GM12878 (cell line): Measurements from ENCODE around the gene GNA14. TPM values are rescaled to one million over a fixed set of nuclear protein-coding genes. Genes with fewer than 3 reads are reported as not detected.

Source experiments
- ATAC-seq: fragments of 200-7000 bp; cut with Tn5 transposase; 3 replicates; pipeline ENCODE4 v1.9.1; 2020; ENCODE audit warnings: mild to moderate bottlenecking, moderate library complexity
- BruUV-seq: library from RNA; stranded (reverse); fragments of 400-500 nt; replicated peaks from 2 replicates; lab custom pipeline; 2021; lab: Mats Ljungman, UMichigan
- CTCF ChIA-PET: fragments of 300-600 bp; sonication (Branson Sonifier 250); formaldehyde crosslinking; extraction: SDS; loops from one replicate; lab custom pipeline; 2021; ENCODE audit warnings: inconsistent platforms; lab: Yijun Ruan, JAX
- POLR2A ChIA-PET: fragments of 350-600 bp; formaldehyde crosslinking; extraction: SDS; loops from one replicate; lab custom pipeline; 2021; ENCODE audit warnings: inconsistent platforms; lab: Charles Lee
- RAD21 ChIA-PET: fragments of 300-600 bp; sonication (Branson Sonifier 250); formaldehyde crosslinking; loops from one replicate; lab custom pipeline; 2023; ENCODE audit warnings: antibody characterized with exemption; ENCODE audit not compliant: unreplicated experiment; lab: Charles Lee
- SMC1A ChIA-PET: fragments of 300-600 bp; sonication (Branson Sonifier 250); formaldehyde crosslinking; loops from one replicate; lab custom pipeline; 2023; ENCODE audit not compliant: unreplicated experiment, uncharacterized antibody; lab: Charles Lee
- DNase-seq: peaks from one replicate; pipeline ENCODE4 v3.0.0-alpha.2; 2011; ENCODE audit warnings: low read depth, low spot score
- FAIRE-seq: peaks from 3 replicates; lab custom pipeline; 2011; peaks lifted over from hg19 to GRCh38; lab: Jason Lieb, UNC
- H2AFZ ChIP-seq: 2 replicates; pipeline ENCODE4 v1.6.0; 2011; ENCODE audit warnings: low read depth, low read length, control low read depth; ENCODE audit not compliant: control insufficient read depth
- H3K27ac ChIP-seq: 2 replicates; pipeline ENCODE4 v1.5.1; 2011; ENCODE audit warnings: control low read depth; ENCODE audit not compliant: control insufficient read depth, insufficient read depth
- H3K27me3 ChIP-seq, 2 experiments: replicated peaks in 1 of 2; 2 replicates each; pipeline versions ENCODE4 v1.6.0 to v1.6.1; 2011; ENCODE audit warnings: low read length in 1 of 2; ENCODE audit not compliant: control insufficient read depth in 2 of 2, insufficient read depth in 2 of 2
- H3K36me3 ChIP-seq, 2 experiments: 2 replicates each; pipeline ENCODE4 v1.5.1; 2011; ENCODE audit warnings: low read length in 1 of 2; ENCODE audit not compliant: control insufficient read depth in 2 of 2, insufficient read depth in 2 of 2
- H3K4me1 ChIP-seq: 2 replicates; pipeline ENCODE4 v1.6.1; 2011; ENCODE audit warnings: mild to moderate bottlenecking, low read length, moderate library complexity, mixed read lengths; ENCODE audit not compliant: control insufficient read depth, insufficient read depth
- H3K4me2 ChIP-seq: 2 replicates; pipeline ENCODE4 v1.6.0; 2011; ENCODE audit warnings: control low read depth; ENCODE audit not compliant: control insufficient read depth, insufficient read depth
- H3K4me3 ChIP-seq: fragments of 200-600 bp; sonication (generic); 2 replicates; pipeline ENCODE4 v1.5.1; 2016
- H3K79me2 ChIP-seq: 2 replicates; pipeline ENCODE4 v1.6.0; 2011; ENCODE audit warnings: low read length; ENCODE audit not compliant: control insufficient read depth, insufficient read depth
- H3K9ac ChIP-seq: 2 replicates; pipeline ENCODE4 v1.8.0; 2011; ENCODE audit warnings: low read length, control low read depth, mixed read lengths; ENCODE audit not compliant: control insufficient read depth, insufficient read depth
- H3K9me3 ChIP-seq: replicated peaks from 3 replicates; pipeline ENCODE4 v1.5.1; 2011; ENCODE audit warnings: mild to moderate bottlenecking, low read length; ENCODE audit not compliant: control insufficient read depth, insufficient read depth
- H4K20me1 ChIP-seq: 2 replicates; pipeline ENCODE4 v1.6.0; 2011; ENCODE audit not compliant: control insufficient read depth, insufficient read depth
- ATF2 ChIP-seq: IDR thresholded peaks from 2 replicates; pipeline ENCODE4 v1.6.1; 2012; ENCODE audit warnings: low read length, inconsistent platforms
- CHD2 ChIP-seq: IDR thresholded peaks from 2 replicates; pipeline ENCODE4 v1.6.1; 2011; ENCODE audit warnings: low read depth, low read length, improper control_type of control experiment, borderline replicate concordance
- DPF2 ChIP-seq: fragments of 450-650 bp; IDR thresholded peaks from 2 replicates; pipeline ENCODE4 v1.6.1; 2017; ENCODE audit warnings: mild to moderate bottlenecking
- ETV6 ChIP-seq, 2 experiments: fragments of 450-650 bp in 1 of 2; IDR thresholded peaks in 1 of 2; conservative IDR thresholded peaks in 1 of 2; 2 replicates each; pipeline ENCODE4 v1.6.1; 2014; ENCODE audit warnings: antibody characterized with exemption in 1 of 2, borderline replicate concordance in 1 of 2, low read depth in 1 of 2, mild to moderate bottlenecking in 1 of 2, moderate library complexity in 1 of 2
- FOXM1 ChIP-seq: IDR thresholded peaks from 2 replicates; pipeline ENCODE4 v1.6.1; 2012; ENCODE audit warnings: low read depth, mild to moderate bottlenecking, inconsistent platforms, low read length, moderate library complexity
- HDAC2 ChIP-seq: fragments of 200-600 bp; sonication (generic); IDR thresholded peaks from 2 replicates; pipeline ENCODE4 v1.6.1; 2017
- MXI1 ChIP-seq: fragments of 150-350 bp; IDR thresholded peaks from 2 replicates; pipeline ENCODE4 v1.6.1; 2011; ENCODE audit warnings: low read depth, mild to moderate bottlenecking, inconsistent platforms, low read length, improper control_type of control experiment
- PML ChIP-seq: IDR thresholded peaks from 2 replicates; pipeline ENCODE4 v1.6.1; 2012; ENCODE audit warnings: low read length, inconsistent platforms
- RCOR1 ChIP-seq: conservative IDR thresholded peaks from 2 replicates; pipeline ENCODE4 v1.6.1; 2012; ENCODE audit warnings: low read depth, low read length, improper control_type of control experiment
- SMARCA5 ChIP-seq: fragments of 450-650 bp; IDR thresholded peaks from 2 replicates; pipeline ENCODE4 v1.6.1; 2017; ENCODE audit warnings: mild to moderate bottlenecking
- STAT3 ChIP-seq: IDR thresholded peaks from 2 replicates; pipeline ENCODE4 v1.6.1; 2011; ENCODE audit warnings: low read depth, low read length, improper control_type of control experiment
- TCF3 ChIP-seq: IDR thresholded peaks from 2 replicates; pipeline ENCODE4 v1.6.1; 2012; ENCODE audit warnings: low read depth, mild to moderate bottlenecking, low read length, borderline replicate concordance; ENCODE audit not compliant: insufficient read depth
- TCF7 ChIP-seq: IDR thresholded peaks from 2 replicates; pipeline ENCODE4 v1.6.1; 2014; ENCODE audit warnings: antibody characterized with exemption, borderline replicate concordance
- ZBTB11 ChIP-seq: fragments of 450-650 bp; formaldehyde crosslinking; IDR thresholded peaks from 2 replicates; pipeline ENCODE4 v1.5.0; 2022; ENCODE audit warnings: mild to moderate bottlenecking, missing genetic modification characterization
- ZNF217 ChIP-seq: fragments of 450-650 bp; IDR thresholded peaks from 2 replicates; pipeline ENCODE4 v1.6.1; 2017; ENCODE audit warnings: antibody characterized with exemption, mild to moderate bottlenecking
- ZNF24 ChIP-seq: fragments of 450-650 bp; IDR thresholded peaks from 2 replicates; pipeline ENCODE4 v1.6.1; 2017; ENCODE audit warnings: antibody characterized with exemption, mild to moderate bottlenecking
- WGBS: methylation state at CpG from one replicate; pipeline ENCODE4 v1.1.6; 2016; ENCODE audit warnings: low lambda C conversion rate; ENCODE audit not compliant: insufficient replicate concordance, insufficient coverage; ENCODE audit errors: missing lambda C conversion rate; 5-methylcytosine and 5-hydroxymethylcytosine counted together
- in situ Hi-C: fragments of 300-500 bp; cut with MboI; formaldehyde crosslinking; loops from 9 replicates; pipeline ENCODE4 v1.14.3; 2018; ENCODE audit warnings: mixed read lengths
- intact Hi-C: fragments of 100-400 bp; cut with micrococcal nuclease; formaldehyde crosslinking; loops from one replicate; pipeline ENCODE4 v1.14.2; 2022; ENCODE audit not compliant: unreplicated experiment
- polyA plus RNA-seq, 11 experiments: library from polyadenylated mRNA; depleted of rRNA in 4 of 11; unstranded in 6 of 11; stranded (reverse) in 5 of 11; fragments of >200 nt; fragmentation: Nextera tagmentation in 4 of 11; fragmentation: Illumina TruSeq in 1 of 11; extraction: Ambion mirVana in 4 of 11; extraction: Trizol in 1 of 11; gene quantifications; 1 replicate in 1 of 11; 2 replicates in 10 of 11; pipeline versions ENCODE4 v1.2.1 to v1.2.3, GENCODE V29; 2011 to 2016; ENCODE audit warnings: inconsistent platforms in 2 of 11, missing spikeins in 2 of 11, low read depth in 1 of 11
- total RNA-seq, 4 experiments: library from RNA; depleted of rRNA in 3 of 4; stranded (reverse); fragments of >200 nt in 3 of 4; fragmentation: Illumina TruSeq in 1 of 4; extraction: Trizol in 1 of 4; gene quantifications; 2 replicates each; pipeline versions ENCODE4 v1.2.1 to v1.2.3, GENCODE V29; 2013 to 2021

Gene GNA14
- total and polyA plus RNA-seq, 10 of the 15 experiments (the other 5 are each of a cell fraction or from before 2014, with no cell fraction given): 0.17 TPM; not detected in 9

- Histone ChIP-seq H3K4me2 (no peak overlapping the region), H3K79me2 (no peaks in the 10 kb centered on the region), H3K9ac (no peak overlapping the region), H3K27ac (no peak overlapping the region), H4K20me1 (no peaks in the 10 kb centered on the region), H3K4me1 (no peaks in the 10 kb centered on the region), H3K36me3 (no peaks in the 10 kb centered on the region), H2AFZ (no peak overlapping the region), H3K4me3 (no peak overlapping the region), H3K27me3 (no peaks in the 10 kb centered on the region), H3K9me3 (no peaks in the 10 kb centered on the region)
- ATAC-seq: no peak
- no peak for FAIRE-seq
- ChIA-PET RAD21 (no interaction called here), SMC1A (no interaction called here), CTCF (no interaction called here), POLR2A (no interaction called here)
- in situ Hi-C loops (no loop called here), intact Hi-C loops (no loop called here)
- no TSS peak for BruUV-seq
- TF ChIP-seq FOXM1 (no peak), MXI1 (no peak), TCF3 (no peak), ZBTB11 (CRISPR knock-in tag) (no peak), RCOR1 (no peak), ETV6 (conservative IDR thresholded peaks at IDR 0.05 in 1 of 2, IDR thresholded peaks at IDR 0.05 in 1 of 2; ENCODE audit: borderline replicate concordance in 1 of 2, low read depth in 1 of 2) (no peak), ZNF24 (no peak), DPF2 (no peak), ATF2 (no peak), ZNF217 (no peak), CHD2 (no peak), PML (no peak), TCF7 (no peak), HDAC2 (no peak), STAT3 (no peak), SMARCA5 (no peak)
- WGBS: 6% methylated on average over 3 of the region's 3 CpGs
- no peak for DNase-seq
Measured at GRCh38 chr9:77511525-77511924, 136.6 kb downstream of the GNA14 start.
